HepG2 (cell line): ENCODE results near the gene PPP1R3F. TPM values are rescaled to one million over a fixed set of nuclear protein-coding genes. Genes with fewer than 3 reads are reported as not detected.

Experiments used
- ATAC-seq: fragments of 200-7000 bp; cut with Tn5 transposase; 3 replicates; pipeline ENCODE4 v1.9.1; 2020; ENCODE audit warnings: mild to moderate bottlenecking, moderate library complexity
- BruUV-seq: library from RNA; stranded (reverse); fragments of 400-500 nt; replicated peaks from 2 replicates; lab custom pipeline; 2021; lab: Mats Ljungman, UMichigan
- CTCF ChIA-PET: fragments of 300-600 bp; formaldehyde crosslinking; extraction: SDS; loops from one replicate; lab custom pipeline; 2021; ENCODE audit warnings: low total read pairs, inconsistent platforms, low intra/inter-chr PET ratio; lab: Yijun Ruan, JAX
- POLR2A ChIA-PET: fragments of 350-600 bp; sonication (Branson Sonifier 250); formaldehyde crosslinking; loops from one replicate; lab custom pipeline; 2020; ENCODE audit warnings: antibody characterized with exemption, inconsistent platforms; lab: Yijun Ruan, JAX
- DNase-seq: peaks from one replicate; pipeline ENCODE4 v3.0.0-alpha.2; 2015; ENCODE audit warnings: low spot score
- FAIRE-seq: peaks from 3 replicates; lab custom pipeline; 2011; peaks lifted over from hg19 to GRCh38; lab: Jason Lieb, UNC
- H2AFZ ChIP-seq: one replicate; pipeline ENCODE4 v1.6.1; 2011; ENCODE audit warnings: low read length, inconsistent platforms
- H3K27ac ChIP-seq: fragments of 300-600 bp; 3 replicates; pipeline ENCODE4 v1.8.0; 2011; ENCODE audit warnings: mixed run types, mild to moderate bottlenecking, mixed read lengths, low read length, inconsistent platforms; ENCODE audit not compliant: insufficient read depth; ENCODE audit errors: extremely low read length
- H3K27me3 ChIP-seq, 2 experiments: fragments of 200-600 bp in 1 of 2; 2 replicates in 1 of 2; 3 replicates in 1 of 2; pipeline versions ENCODE4 v1.6.0 to v1.8.0; 2011; ENCODE audit warnings: low read length in 2 of 2, mild to moderate bottlenecking in 2 of 2, moderate library complexity in 2 of 2, inconsistent platforms in 1 of 2; ENCODE audit not compliant: insufficient read depth in 2 of 2, control insufficient read depth in 1 of 2
- H3K36me3 ChIP-seq, 2 experiments: fragments of 200-600 bp in 1 of 2; replicated peaks in 1 of 2; 2 replicates in 1 of 2; 3 replicates in 1 of 2; pipeline versions ENCODE4 v1.5.1 to v1.8.0; 2011; ENCODE audit warnings: low read length in 2 of 2, inconsistent platforms in 1 of 2; ENCODE audit not compliant: insufficient read depth in 2 of 2, control insufficient read depth in 1 of 2
- H3K4me1 ChIP-seq: 2 replicates; pipeline ENCODE4 v1.5.1; 2012; ENCODE audit warnings: low read length, inconsistent platforms; ENCODE audit not compliant: insufficient read depth
- H3K4me2 ChIP-seq: 2 replicates; pipeline ENCODE4 v1.6.0; 2011; ENCODE audit warnings: low read depth, low read length, inconsistent platforms
- H3K4me3 ChIP-seq, 3 experiments: fragments of 200-600 bp in 1 of 3; sonication (generic), shearing (Covaris generic) in 1 of 3; replicated peaks in 1 of 3; 2 replicates each; pipeline ENCODE4 v1.5.1; 2011 to 2016; ENCODE audit warnings: low read length in 3 of 3, inconsistent platforms in 2 of 3, low read depth in 2 of 3, mild to moderate bottlenecking in 2 of 3, control low read depth in 1 of 3, mixed read lengths in 1 of 3; ENCODE audit not compliant: insufficient read depth in 1 of 3
- H3K79me2 ChIP-seq: one replicate; pipeline ENCODE4 v1.6.1; 2011; ENCODE audit warnings: low read length, inconsistent platforms; ENCODE audit not compliant: insufficient read depth
- H3K9ac ChIP-seq: 2 replicates; pipeline ENCODE4 v1.6.0; 2011; ENCODE audit warnings: mild to moderate bottlenecking, low read depth, low read length, inconsistent platforms; ENCODE audit not compliant: insufficient read depth
- H3K9me3 ChIP-seq: 2 replicates; pipeline ENCODE4 v1.5.1; 2012; ENCODE audit warnings: mild to moderate bottlenecking, low read length
- H4K20me1 ChIP-seq: 2 replicates; pipeline ENCODE4 v1.6.0; 2011; ENCODE audit warnings: inconsistent platforms, mild to moderate bottlenecking, low read length, moderate library complexity; ENCODE audit not compliant: insufficient read depth
- GPBP1L1 ChIP-seq: sonication (generic); formaldehyde crosslinking; IDR thresholded peaks from 2 replicates; pipeline ENCODE4 v1.5.0; 2020; ENCODE audit warnings: mild to moderate bottlenecking, missing genetic modification reagents
- HNRNPK ChIP-seq: fragments of 200-400 bp; formaldehyde crosslinking; IDR thresholded peaks from 2 replicates; pipeline ENCODE4 v1.6.1; 2018; ENCODE audit warnings: low read length, low read depth, moderate library complexity, mild to moderate bottlenecking; ENCODE audit not compliant: poor library complexity, severe bottlenecking
- IRX3 ChIP-seq: sonication (generic); formaldehyde crosslinking; IDR thresholded peaks from 2 replicates; pipeline ENCODE4 v1.8.1; 2023; ENCODE audit warnings: mild to moderate bottlenecking, low read depth, missing genetic modification reagents, borderline replicate concordance
- KDM4B ChIP-seq: sonication (generic); formaldehyde crosslinking; IDR thresholded peaks from 2 replicates; pipeline ENCODE4 v1.4.0; 2020; ENCODE audit warnings: missing genetic modification reagents
- MTA3 ChIP-seq: sonication (generic); formaldehyde crosslinking; IDR thresholded peaks from 2 replicates; pipeline ENCODE4 v1.4.0; 2020; ENCODE audit warnings: missing genetic modification reagents
- RBM39 ChIP-seq: fragments of 200-400 bp; formaldehyde crosslinking; IDR thresholded peaks from one replicate; pipeline ENCODE4 v1.6.1; 2018; ENCODE audit warnings: antibody characterized with exemption, mild to moderate bottlenecking, low read depth, low read length; ENCODE audit not compliant: poor library complexity, severe bottlenecking
- SNAI1 ChIP-seq: sonication (generic); formaldehyde crosslinking; IDR thresholded peaks from 2 replicates; pipeline ENCODE4 v1.5.0; 2020; ENCODE audit warnings: mild to moderate bottlenecking, missing genetic modification reagents, borderline replicate concordance
- XBP1 ChIP-seq: sonication (generic); formaldehyde crosslinking; IDR thresholded peaks from 2 replicates; pipeline ENCODE4 v1.5.0; 2020; ENCODE audit warnings: missing genetic modification reagents
- ZFP90 ChIP-seq: sonication (generic); formaldehyde crosslinking; IDR thresholded peaks from 2 replicates; pipeline ENCODE4 v1.8.0; 2022; ENCODE audit warnings: missing genetic modification reagents, mild to moderate bottlenecking, inconsistent platforms, borderline replicate concordance
- ZMYM2 ChIP-seq: sonication (generic); formaldehyde crosslinking; IDR thresholded peaks from 2 replicates; pipeline ENCODE4 v1.8.0; 2022; ENCODE audit warnings: mild to moderate bottlenecking, missing genetic modification reagents
- ZNF142 ChIP-seq: sonication (generic); formaldehyde crosslinking; IDR thresholded peaks from 2 replicates; pipeline ENCODE4 v1.4.0; 2020; ENCODE audit warnings: missing genetic modification reagents
- ZNF574 ChIP-seq: sonication (generic); formaldehyde crosslinking; IDR thresholded peaks from 2 replicates; pipeline ENCODE4 v1.4.0; 2020; ENCODE audit warnings: missing genetic modification reagents
- ZNF703 ChIP-seq: sonication (generic); formaldehyde crosslinking; IDR thresholded peaks from 2 replicates; pipeline ENCODE4 v1.5.1; 2020; ENCODE audit warnings: missing genetic modification reagents, mild to moderate bottlenecking, moderate library complexity, borderline replicate concordance
- ZNF720 ChIP-seq: sonication (generic); formaldehyde crosslinking; IDR thresholded peaks from 2 replicates; pipeline ENCODE4 v1.4.0; 2020; ENCODE audit warnings: missing genetic modification reagents
- WGBS: methylation state at CpG from one replicate; pipeline ENCODE4 v1.1.6; 2017; ENCODE audit warnings: low lambda C conversion rate; 5-methylcytosine and 5-hydroxymethylcytosine counted together
- in situ Hi-C: cut with HindIII; loops from 2 replicates; pipeline ENCODE4 v1.10.0; 2017; ENCODE audit warnings: low pct_unique_long_range_greater_than_20kb; ENCODE audit not compliant: extremely low pct_ligation_motif_present
- intact Hi-C: fragments of 100-400 bp; cut with micrococcal nuclease; formaldehyde crosslinking; loops from one replicate; pipeline ENCODE4 v1.10.0; 2022; ENCODE audit not compliant: unreplicated experiment
- polyA plus RNA-seq, 8 experiments: library from polyadenylated mRNA; depleted of rRNA in 3 of 8; stranded (reverse) in 7 of 8; unstranded in 1 of 8; fragments of >200 nt; fragmentation: Illumina TruSeq in 4 of 8; extraction: Trizol in 4 of 8; gene quantifications; 2 replicates each; pipeline versions ENCODE4 v1.2.1 to v1.2.3, GENCODE V29; 2011 to 2016; ENCODE audit warnings: low read depth in 4 of 8, missing spikeins in 1 of 8, mixed read lengths in 1 of 8; ENCODE audit not compliant: insufficient read depth in 1 of 8
- total RNA-seq, 5 experiments: library from RNA; depleted of rRNA; stranded (reverse); fragments of >200 nt; fragmentation: Illumina TruSeq; extraction: Trizol; gene quantifications; 2 replicates each; pipeline ENCODE4 v1.2.3, GENCODE V29; 2016; ENCODE audit warnings: low read depth in 1 of 5

The PPP1R3F gene
- total and polyA plus RNA-seq, 2 of the 13 experiments (the other 11 are each of a cell fraction or from before 2014, with no cell fraction given): 0.82 to 0.84 TPM

GRCh38 chrX:49284212-49284611 lies 14.6 kb downstream of the PPP1R3F start (continued):
- TF ChIP-seq ZNF142 (no peak), MTA3 (CRISPR knock-in tag) (no peak), SNAI1 (CRISPR knock-in tag) (no peak), RBM39 (no peak), GPBP1L1 (CRISPR knock-in tag) (no peak)

- no peaks in the 10 kb centered on the region for H3K9me3 ChIP-seq
- WGBS: no CpG with 5 or more reads among the region's 18 CpGs
- FAIRE-seq: no peak
- no peak overlapping the region for H3K4me2 ChIP-seq
- no peak overlapping the region for H3K27ac ChIP-seq
- ATAC-seq: no peak
- ChIA-PET CTCF (no interaction called here), POLR2A (no interaction called here)
- H3K4me1 ChIP-seq: no peaks in the 10 kb centered on the region
- no peaks in the 10 kb centered on the region for H4K20me1 ChIP-seq
- H2AFZ ChIP-seq: no peak overlapping the region
- no peaks in the 10 kb centered on the region; a peak in 1 of 5 replicates for H3K27me3 ChIP-seq
- intact Hi-C loops: no loop called here
- H3K79me2 ChIP-seq: no peaks in the 10 kb centered on the region
- no peak for DNase-seq
- no peak overlapping the region for H3K9ac ChIP-seq
- in situ Hi-C loops: no loop called here
- BruUV-seq: no TSS peak
- H3K4me3 ChIP-seq: no peak overlapping the region
- no peaks in the 10 kb centered on the region for H3K36me3 ChIP-seq
- TF ChIP-seq ZFP90 (CRISPR knock-in tag) (no peak), XBP1 (CRISPR knock-in tag) (no peak), KDM4B (no peak), ZNF703 (CRISPR knock-in tag) (no peak), HNRNPK (no peak), ZMYM2 (no peak), ZNF720 (no peak), IRX3 (CRISPR knock-in tag) (no peak), ZNF574 (no peak)
These were observed 16.5 kb downstream of the PPP1R3F start for GRCh38 chrX:49286136-49286535.
